ENCODE results near the gene TAF4. TPM values are rescaled to one million over a fixed set of nuclear protein-coding genes. Genes with fewer than 3 reads are reported as not detected.
"Not testable (repeated sequence)": the region's sequence is repeated elsewhere in the genome, so short reads cannot be mapped to it uniquely, and the experiment has no call there.

The TAF4 gene
- total RNA-seq, 1 donor from 2014 or later, result 11.5 TPM

GRCh38 chr20:62073323-62073722 is 7.6 kb upstream of the TAF4 start:
- TF ChIP-seq CTCF (IDR thresholded peaks at IDR 0.05), result no peak
- Mint-ChIP-seq H3K9me3 (ENCODE audit: low read depth) (peaks cover 34% of the 10 kb centered on the region), H3K36me3 (ENCODE audit: low read depth) (peaks cover 11% of the 10 kb centered on the region), H3K27ac (ENCODE audit: unreplicated experiment) (no peak overlapping the region), H3K4me1 (ENCODE audit: low read depth) (no peaks in the 10 kb centered on the region), H3K27me3 (ENCODE audit: low read depth) (no peaks in the 10 kb centered on the region), H3K4me3 (ENCODE audit: unreplicated experiment) (no peak overlapping the region)
- no peak for DNase-seq (ENCODE audit: low spot score)

- Mint-ChIP-seq H3K9me3 (ENCODE audit: low read depth) (peaks cover 25% of the 10 kb centered on the region), H3K36me3 (ENCODE audit: low read depth) (peaks cover 11% of the 10 kb centered on the region)
- H3K27me3 Mint-ChIP-seq (ENCODE audit: low read depth); H3K27ac Mint-ChIP-seq (ENCODE audit: unreplicated experiment); H3K4me1 Mint-ChIP-seq (ENCODE audit: low read depth); H3K4me3 Mint-ChIP-seq (ENCODE audit: unreplicated experiment); DNase-seq (ENCODE audit: low spot score): not testable (repeated sequence)
Measured at GRCh38 chr20:62071669-62072430, 6.2 kb upstream of the TAF4 start.

DNA sequence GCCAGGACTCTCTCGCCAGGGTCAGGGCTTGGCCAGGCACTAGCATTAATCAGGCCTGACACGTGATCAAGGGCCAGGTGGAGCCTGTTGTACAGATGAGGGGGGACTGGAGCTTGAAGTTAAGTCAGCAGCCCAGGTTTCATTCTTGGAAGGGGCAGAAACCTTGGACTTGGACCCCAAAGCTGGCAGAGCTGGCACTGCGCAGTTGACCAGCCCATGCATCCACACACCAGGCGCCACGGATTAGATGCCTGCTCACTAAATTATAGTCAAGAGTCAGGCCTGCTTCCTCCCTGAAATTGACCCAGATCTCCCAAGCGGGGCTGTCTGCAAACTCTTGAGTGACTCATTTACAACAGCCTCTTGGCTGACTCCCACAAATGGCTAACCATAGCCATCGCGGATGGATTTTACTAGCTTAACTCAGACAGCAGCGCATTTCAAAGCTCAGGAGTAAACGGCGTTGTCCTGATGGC is 4.1 kb upstream of the TAF4 start:
- H3K27ac Mint-ChIP-seq (ENCODE audit: unreplicated experiment), result no peak overlapping the region
- peaks cover 6% of the 10 kb centered on the region for H3K36me3 Mint-ChIP-seq (ENCODE audit: low read depth)
- peaks cover 9% of the 10 kb centered on the region for H3K4me1 Mint-ChIP-seq (ENCODE audit: low read depth)
- no peak for TF ChIP-seq CTCF (IDR thresholded peaks at IDR 0.05)
- peaks cover 16% of the 10 kb centered on the region for H3K9me3 Mint-ChIP-seq (ENCODE audit: low read depth)
- H3K4me3 Mint-ChIP-seq (ENCODE audit: unreplicated experiment), result no peak overlapping the region
- H3K27me3 Mint-ChIP-seq (ENCODE audit: low read depth), result no peaks in the 10 kb centered on the region
- peak; percentile 34 for DNase-seq (ENCODE audit: low spot score)

DNA sequence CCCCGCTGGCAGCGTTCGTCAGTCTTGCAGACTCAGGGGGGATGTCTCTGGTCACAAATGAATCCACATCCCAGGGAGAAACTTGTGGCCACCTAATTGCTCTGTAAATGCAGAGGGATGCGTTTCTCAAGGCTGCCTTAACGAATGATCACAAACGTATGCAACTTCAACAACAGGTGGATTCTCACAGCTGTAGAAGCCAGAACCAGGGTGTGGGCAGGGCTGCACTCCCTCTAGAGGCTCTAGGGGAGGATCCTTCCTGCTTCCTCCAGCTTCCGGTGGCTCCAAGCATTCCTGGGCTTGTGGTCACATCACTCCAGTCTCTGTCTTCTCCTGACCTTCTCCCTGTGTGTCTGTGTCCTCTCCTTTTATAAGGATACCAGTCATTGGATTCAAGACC is 3.3 kb upstream of the TAF4 start:
- Mint-ChIP-seq H3K4me1 (ENCODE audit: low read depth) (peaks cover 11% of the 10 kb centered on the region), H3K9me3 (ENCODE audit: low read depth) (peaks cover 12% of the 10 kb centered on the region), H3K36me3 (ENCODE audit: low read depth) (peaks cover 6% of the 10 kb centered on the region), H3K27ac (ENCODE audit: unreplicated experiment) (no peak overlapping the region), H3K4me3 (ENCODE audit: unreplicated experiment) (no peak overlapping the region), H3K27me3 (ENCODE audit: low read depth) (no peaks in the 10 kb centered on the region)
- TF ChIP-seq CTCF (IDR thresholded peaks at IDR 0.05), result no peak
- DNase-seq (ENCODE audit: low spot score), result no peak

GRCh38 chr20:62067547-62068260 is 2.0 kb upstream of the TAF4 start:
- H3K9me3 Mint-ChIP-seq (ENCODE audit: low read depth), result peaks cover 4% of the 10 kb centered on the region
- H3K4me1 Mint-ChIP-seq (ENCODE audit: low read depth), result peaks cover 24% of the 10 kb centered on the region
- peak; percentile 57 for DNase-seq (ENCODE audit: low spot score)
- no peak overlapping the region for H3K4me3 Mint-ChIP-seq (ENCODE audit: unreplicated experiment)
- H3K27ac Mint-ChIP-seq (ENCODE audit: unreplicated experiment), result no peak overlapping the region
- no peak for TF ChIP-seq CTCF (IDR thresholded peaks at IDR 0.05)
- no peaks in the 10 kb centered on the region for H3K36me3 Mint-ChIP-seq (ENCODE audit: low read depth)
- H3K27me3 Mint-ChIP-seq (ENCODE audit: low read depth), result no peaks in the 10 kb centered on the region

Measured in chondrocyte (in vitro differentiated cells).